Esophagus squamous epithelium (tissue), 5 donors: Measurements from ENCODE around the gene RAD9B. TPM values are rescaled to one million over a fixed set of nuclear protein-coding genes. Genes with fewer than 3 reads are reported as not detected.
"Not testable (repeated sequence)": the region's sequence is repeated elsewhere in the genome, so short reads cannot be mapped to it uniquely, and the experiment has no call there.

ENCODE experiments used
- DNase-seq: peaks from one replicate; lab custom pipeline; 2025; lab: John Stamatoyannopoulos, UW
- H3K27ac ChIP-seq, 4 donors: fragments of 200-600 bp; sonication (generic); one replicate each; pipeline ENCODE4 v1.5.1; 2016 to 2019; ENCODE audit warnings: mild to moderate bottlenecking in 1 of 4
- H3K27me3 ChIP-seq, 4 donors: fragments of 200-600 bp; sonication (generic); 1 replicate in 3 of 4; 2 replicates in 1 of 4; pipeline versions ENCODE4 v1.5.1 to v1.6.0; 2017 to 2021; ENCODE audit warnings: antibody characterized with exemption in 1 of 4
- H3K36me3 ChIP-seq, 3 donors: fragments of 200-600 bp; sonication (generic); one replicate each; pipeline ENCODE4 v1.5.1; 2016 to 2019
- H3K4me1 ChIP-seq, 3 donors: fragments of 200-600 bp; sonication (generic); one replicate each; pipeline ENCODE4 v1.5.1; 2017 to 2019
- H3K4me3 ChIP-seq, 4 donors: fragments of 200-600 bp; sonication (generic); 1 replicate in 3 of 4; 2 replicates in 1 of 4; pipeline ENCODE4 v1.5.1; 2016 to 2019; ENCODE audit warnings: mild to moderate bottlenecking in 2 of 4, moderate library complexity in 1 of 4
- H3K9me3 ChIP-seq, 3 donors: fragments of 200-600 bp; sonication (generic); one replicate each; pipeline ENCODE4 v1.5.1; 2016 to 2019
- CTCF ChIP-seq, 6 experiments: fragments of 450-650 bp in 4 of 6; fragments of 200-600 bp in 2 of 6; sonication (generic) in 2 of 6; IDR thresholded peaks; one replicate each; pipeline ENCODE4 v1.5.1; 2016 to 2019; ENCODE audit warnings: antibody characterized with exemption in 6 of 6, mild to moderate bottlenecking in 4 of 6, moderate library complexity in 4 of 6
- POLR2A ChIP-seq, 4 donors: fragments of 450-650 bp; IDR thresholded peaks; one replicate each; pipeline ENCODE4 v1.6.1; 2017; ENCODE audit warnings: antibody characterized with exemption in 4 of 4, mild to moderate bottlenecking in 4 of 4, moderate library complexity in 3 of 4
- WGBS, 2 donors: methylation state at CpG; one replicate each; pipeline ENCODE4 v1.1.5; 2018; 5-methylcytosine and 5-hydroxymethylcytosine counted together
- intact Hi-C: fragments of 100-400 bp; cut with DNase I; formaldehyde crosslinking; loops from one replicate; pipeline ENCODE4 v1.15.0; 2022
- total RNA-seq, 4 donors: library from RNA; depleted of rRNA; stranded (reverse); fragments of >200 nt; gene quantifications; one replicate each; pipeline ENCODE4 v1.1.0, GENCODE V29; 2016
- donor health status: DM: yes; HTN: yes; CAD: no.

Gene RAD9B
- total RNA-seq, 4 donors from 2014 or later = 0.23 to 0.76 (median 0.40) TPM; not detected in 1

GRCh38 chr12:110513842-110514241, 11.7 kb downstream of the RAD9B start:
- Histone ChIP-seq H3K9me3 (no peaks in the 10 kb centered on the region), H3K36me3 (no peaks in the 10 kb centered on the region), H3K27me3 (no peaks in the 10 kb centered on the region), H3K4me1 (peaks cover 0 to 7% (median 0%) of the 10 kb centered on the region in 3 donors), H3K4me3 (no peak overlapping the region), H3K27ac (no peak overlapping the region)
- intact Hi-C loops = loop anchor here (5.0 to 10.0 kb wide), 2 partner anchors 59 to 88 kb away; partner anchors contain the start of gene ARPC3
- TF ChIP-seq CTCF (IDR thresholded peaks at IDR 0.05) = no peak
- TF ChIP-seq POLR2A (IDR thresholded peaks at IDR 0.05) = no peak
- DNase-seq = no peak
- 65 to 81% methylated on average over 6 of the region's 6 CpGs for WGBS, 2 donors

GRCh38 chr12:110514363-110514762, 12.2 kb downstream of the RAD9B start:
- no peak for DNase-seq
- intact Hi-C loops = loop anchor here (5.0 to 10.0 kb wide), 2 partner anchors 60 to 88 kb away; partner anchors contain the start of gene ARPC3
- 48 to 63% methylated on average over 1 of the region's 1 CpG for WGBS, 2 donors

GRCh38 chr12:110516995-110517394, 14.9 kb downstream of the RAD9B start:
- Histone ChIP-seq H3K27ac (no peak overlapping the region), H3K4me3 (no peak overlapping the region), H3K36me3 (no peaks in the 10 kb centered on the region), H3K4me1 (peaks cover 0 to 7% (median 0%) of the 10 kb centered on the region in 3 donors), H3K27me3 (no peaks in the 10 kb centered on the region), H3K9me3 (no peaks in the 10 kb centered on the region)
- intact Hi-C loops = loop anchor here (10.0 kb wide), 1 partner anchor 62 kb away; the partner anchor contains the start of gene ARPC3
- DNase-seq = no peak
- TF ChIP-seq POLR2A (IDR thresholded peaks at IDR 0.05) = no peak
- TF ChIP-seq CTCF (IDR thresholded peaks at IDR 0.05) = no peak
- 84 to 91% methylated on average over 3 of the region's 3 CpGs for WGBS, 2 donors

More at GRCh38 chr12:110514363-110514762, 12.2 kb downstream of the RAD9B start:
- TF ChIP-seq POLR2A (IDR thresholded peaks at IDR 0.05) (no peak), CTCF (IDR thresholded peaks at IDR 0.05) (no peak)
- H3K27me3 ChIP-seq = no peaks in the 10 kb centered on the region
- no peak overlapping the region for H3K27ac ChIP-seq
- H3K36me3 ChIP-seq = no peaks in the 10 kb centered on the region
- H3K4me1 ChIP-seq = peaks cover 0 to 7% (median 0%) of the 10 kb centered on the region in 3 donors
- H3K9me3 ChIP-seq = no peaks in the 10 kb centered on the region
- no peak overlapping the region for H3K4me3 ChIP-seq

- DNase-seq, H3K27ac ChIP-seq, H3K27me3 ChIP-seq, H3K36me3 ChIP-seq, H3K4me3 ChIP-seq, H3K4me1 ChIP-seq, H3K9me3 ChIP-seq: not testable (repeated sequence)
- intact Hi-C loops = loop anchor here (10.0 kb wide), 1 partner anchor 63 kb away; the partner anchor contains the start of gene ARPC3
- whole genome bisulfite sequencing, 2 donors = 90 to 97% methylated on average over 8 of the region's 8 CpGs
Observed at GRCh38 chr12:110518014-110518413, 15.9 kb downstream of the RAD9B start.

GRCh38 chr12:110520876-110521712, 19.0 kb downstream of the RAD9B start:
- H3K27ac ChIP-seq, DNase-seq, H3K27me3 ChIP-seq, H3K4me3 ChIP-seq, H3K4me1 ChIP-seq, intact Hi-C loops, H3K36me3 ChIP-seq, H3K9me3 ChIP-seq: not testable (repeated sequence)
- 86 to 91% methylated on average over 11 of the region's 11 CpGs for WGBS, 2 donors

- Histone ChIP-seq H3K36me3 (peaks cover 0 to 7% (median 0%) of the 10 kb centered on the region in 3 donors), H3K9me3 (no peaks in the 10 kb centered on the region), H3K27me3 (no peaks in the 10 kb centered on the region), H3K4me3 (no peak overlapping the region), H3K4me1 (peaks cover 9 to 32% (median 24%) of the 10 kb centered on the region in 3 donors), H3K27ac (no peak overlapping the region)
- intact Hi-C loops = no loop called here
- WGBS, 2 donors = 92 to 94% methylated on average over 6 of the region's 6 CpGs
- no peak for DNase-seq
- TF ChIP-seq CTCF (IDR thresholded peaks at IDR 0.05) (no peak), POLR2A (IDR thresholded peaks at IDR 0.05) (no peak)
Observed at GRCh38 chr12:110528277-110528839, 26.2 kb downstream of the RAD9B start.
